Thymus (tissue), 14 donors: ENCODE data around the gene SRRM4. TPM values are rescaled to one million over a fixed set of nuclear protein-coding genes. Genes with fewer than 3 reads are reported as not detected.

ENCODE experiments used
- DNase-seq, 9 donors: peaks; one replicate each; pipeline ENCODE4 v3.0.0-alpha.2; 2013; ENCODE audit warnings: low spot score in 9 of 9, low read depth in 6 of 9, missing footprints in 1 of 9
- H3K27ac ChIP-seq, 2 donors: one replicate each; pipeline ENCODE4 v1.5.1; 2013; ENCODE audit warnings: control low read depth in 1 of 2, low read depth in 1 of 2, low read length in 1 of 2, mild to moderate bottlenecking in 1 of 2, moderate library complexity in 1 of 2
- H3K27me3 ChIP-seq, 2 donors: one replicate each; pipeline ENCODE4 v1.5.1; 2013; ENCODE audit warnings: low read length in 1 of 2; ENCODE audit not compliant: control insufficient read depth in 2 of 2, insufficient read depth in 1 of 2
- H3K36me3 ChIP-seq, 2 donors: one replicate each; pipeline ENCODE4 v1.5.1; 2013; ENCODE audit warnings: low read length in 1 of 2, mild to moderate bottlenecking in 1 of 2, moderate library complexity in 1 of 2; ENCODE audit not compliant: control insufficient read depth in 2 of 2, insufficient read depth in 2 of 2
- H3K4me1 ChIP-seq, 2 donors: one replicate each; pipeline ENCODE4 v1.5.1; 2013; ENCODE audit warnings: low read length in 2 of 2; ENCODE audit not compliant: control insufficient read depth in 2 of 2, insufficient read depth in 2 of 2
- H3K4me3 ChIP-seq, 2 donors: one replicate each; pipeline ENCODE4 v1.5.1; 2013; ENCODE audit warnings: low read length in 2 of 2, control low read depth in 1 of 2, mild to moderate bottlenecking in 1 of 2
- H3K9me3 ChIP-seq, 2 donors: one replicate each; pipeline ENCODE4 v1.5.1; 2013; ENCODE audit warnings: low read length in 1 of 2, mild to moderate bottlenecking in 1 of 2; ENCODE audit not compliant: control insufficient read depth in 2 of 2, insufficient read depth in 1 of 2
- WGBS: extraction: QIAGEN DNeasy Blood & Tissue Kit; methylation state at CpG from one replicate; pipeline ENCODE4 v1.1.7; 2013; 5-methylcytosine and 5-hydroxymethylcytosine counted together
- long read RNA-seq, 10 donors: transcript quantifications; one replicate each; lab custom pipeline, GENCODE V29; 2026
- polyA plus RNA-seq: library from polyadenylated mRNA; stranded (reverse); fragments of 200-250 nt; gene quantifications from one replicate; pipeline ENCODE4 v1.2.3, GENCODE V29; 2013
- total RNA-seq: library from RNA; stranded (reverse); fragments of 120-200 nt; gene quantifications from one replicate; pipeline ENCODE4 v1.2.4, GENCODE V29; 2013
- donor health status: healthy.

The SRRM4 gene, protein sequence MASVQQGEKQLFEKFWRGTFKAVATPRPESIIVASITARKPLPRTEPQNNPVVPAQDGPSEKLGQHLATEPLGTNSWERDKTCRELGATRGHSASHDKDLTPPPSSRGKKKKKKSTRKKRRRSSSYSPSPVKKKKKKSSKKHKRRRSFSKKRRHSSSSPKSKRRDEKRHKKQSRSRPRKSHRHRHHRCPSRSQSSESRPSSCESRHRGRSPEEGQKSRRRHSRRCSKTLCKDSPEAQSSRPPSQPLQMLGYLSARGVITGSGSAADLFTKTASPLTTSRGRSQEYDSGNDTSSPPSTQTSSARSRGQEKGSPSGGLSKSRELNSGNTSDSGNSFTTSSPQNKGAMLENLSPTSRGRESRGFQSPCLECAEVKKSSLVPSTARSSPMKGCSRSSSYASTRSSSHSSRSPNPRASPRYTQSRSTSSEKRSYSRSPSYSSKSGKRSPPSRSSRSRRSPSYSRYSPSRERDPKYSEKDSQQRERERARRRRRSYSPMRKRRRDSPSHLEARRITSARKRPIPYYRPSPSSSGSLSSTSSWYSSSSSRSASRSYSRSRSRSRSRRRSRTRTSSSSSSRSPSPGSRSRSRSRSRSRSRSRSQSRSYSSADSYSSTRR
- total RNA-seq (under 0.01 TPM), polyA plus RNA-seq (0.05 TPM)
- long read RNA-seq, donor 1, result 0 reads
- long read RNA-seq, donor 2, result 0 reads
- long read RNA-seq, donor 3, result 0 reads
- long read RNA-seq, donor 4, result 0 reads
- long read RNA-seq, donor 5, result 0 reads
- long read RNA-seq, donor 6, result 0 reads
- long read RNA-seq, donor 7, result 0 reads
- long read RNA-seq, donor 8, result 0 reads
- long read RNA-seq, donor 9, result 0 reads
- long read RNA-seq, donor 10, result 0 reads

DNA sequence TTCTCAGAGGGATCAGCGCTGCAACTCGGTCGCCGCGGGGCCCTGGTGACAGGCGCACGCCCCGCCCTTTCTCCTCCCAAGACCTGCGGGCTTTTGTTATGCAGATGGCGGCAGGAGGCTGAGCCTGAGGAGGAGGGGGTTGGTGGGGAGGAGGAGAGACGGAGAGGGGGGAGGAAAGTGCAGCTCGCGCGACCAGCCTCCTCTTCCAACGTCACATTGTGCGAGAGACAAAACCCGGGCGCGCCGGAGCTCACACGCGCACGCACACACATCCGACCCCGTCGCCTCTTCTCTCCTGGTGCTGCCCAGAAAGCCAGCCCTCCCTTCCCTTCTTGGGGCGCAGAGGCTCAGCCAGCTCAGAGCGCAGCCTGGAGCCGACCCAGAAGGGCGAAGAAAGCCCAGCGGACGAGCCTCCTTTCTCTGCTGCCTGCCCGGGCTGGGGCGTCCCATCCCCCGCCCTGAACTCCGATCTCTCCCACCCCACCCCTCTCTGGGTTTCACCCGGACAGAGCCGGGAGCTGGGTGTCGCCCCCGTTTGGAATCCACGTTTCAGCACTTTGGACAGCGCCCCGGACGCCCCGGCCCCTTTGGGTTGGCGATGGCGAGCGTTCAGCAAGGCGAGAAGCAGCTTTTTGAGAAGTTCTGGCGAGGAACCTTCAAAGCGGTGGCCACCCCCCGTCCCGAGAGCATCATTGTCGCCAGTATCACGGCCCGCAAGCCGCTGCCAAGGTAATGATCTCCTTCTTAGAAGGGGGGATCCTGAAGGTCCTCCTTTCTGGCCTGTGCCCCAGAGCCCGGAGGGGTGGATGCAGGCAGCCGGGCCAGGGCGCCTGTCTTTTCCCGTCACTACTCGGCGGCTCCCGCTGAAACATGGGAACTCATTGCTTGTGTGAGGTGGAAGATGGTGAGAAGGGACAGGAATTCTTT, at the start of gene SRRM4:
TSS of gene SRRM4 (plus strand) at position 257 of the 927 bp plus-strand sequence. CDS start at position 599, 342 bp downstream.
- Histone ChIP-seq H3K27ac (no peak within 1 kb of the TSS), H3K9me3 (peaks cover 0 to 1% of the 10 kb centered on the region in 2 donors), H3K36me3 (no peaks in the 10 kb centered on the region), H3K27me3 (peaks cover 24 to 33% of the 10 kb centered on the region in 2 donors), H3K4me3 (no peak within 1 kb of the TSS), H3K4me1 (no peaks in the 10 kb centered on the region)
- peak in 3 of 9 donors; percentile 7 to 27 (median 11) for DNase-seq
- WGBS, result 5% methylated on average over 64 of the region's 64 CpGs

DNA sequence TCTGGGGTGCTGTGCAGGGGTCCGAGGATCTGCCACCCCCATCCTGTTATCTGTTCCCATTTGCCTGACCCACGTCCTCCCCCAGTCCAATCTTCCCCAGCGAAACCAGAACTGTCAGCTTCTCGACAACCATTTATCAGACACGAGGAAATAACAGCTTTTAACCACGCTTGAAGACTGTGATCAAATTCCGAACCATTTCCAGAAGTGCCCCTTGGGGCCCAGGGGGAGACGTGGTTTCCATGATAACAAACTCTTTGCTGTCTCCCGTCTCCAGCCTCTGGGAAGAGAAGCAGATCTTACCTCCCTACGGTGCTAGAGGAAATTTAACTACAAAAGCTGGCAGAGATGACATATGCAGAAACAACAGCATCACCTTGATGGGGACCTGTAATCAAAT, 35.1 kb upstream of the SRRM4 start:
- no peaks in the 10 kb centered on the region for H3K36me3 ChIP-seq
- no peaks in the 10 kb centered on the region for H3K4me1 ChIP-seq
- H3K27ac ChIP-seq, result no peak overlapping the region
- no peaks in the 10 kb centered on the region for H3K9me3 ChIP-seq
- H3K27me3 ChIP-seq, result no peaks in the 10 kb centered on the region
- 73% methylated on average over 10 of the region's 10 CpGs for WGBS
- no peak for DNase-seq
- no peak overlapping the region for H3K4me3 ChIP-seq

DNA sequence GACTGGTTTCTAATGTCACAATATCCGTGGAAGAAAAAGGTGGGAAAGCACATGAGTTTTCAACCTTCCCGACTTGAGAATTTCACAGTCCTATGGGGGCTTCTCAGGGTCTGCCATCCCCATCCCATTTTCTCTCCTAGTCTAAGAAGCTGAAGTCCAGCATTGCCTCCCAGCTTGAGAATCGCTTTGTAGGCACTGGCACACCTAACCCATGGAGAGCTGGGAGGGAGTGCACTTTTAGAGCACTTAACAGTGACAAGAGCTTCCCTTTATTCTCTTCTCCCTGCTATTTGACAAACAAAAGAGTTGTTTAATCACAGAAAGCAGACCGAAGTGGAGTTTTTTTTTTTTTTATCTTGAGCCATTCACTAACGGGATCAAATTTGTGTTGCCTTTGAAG, 22.8 kb upstream of the SRRM4 start:
- no peaks in the 10 kb centered on the region for H3K27me3 ChIP-seq
- no peak overlapping the region for H3K27ac ChIP-seq
- no peaks in the 10 kb centered on the region for H3K4me1 ChIP-seq
- 72% methylated on average over 5 of the region's 5 CpGs for WGBS
- H3K36me3 ChIP-seq, result no peaks in the 10 kb centered on the region
- no peaks in the 10 kb centered on the region for H3K9me3 ChIP-seq
- H3K4me3 ChIP-seq, result no peak overlapping the region
- no peak for DNase-seq

DNA sequence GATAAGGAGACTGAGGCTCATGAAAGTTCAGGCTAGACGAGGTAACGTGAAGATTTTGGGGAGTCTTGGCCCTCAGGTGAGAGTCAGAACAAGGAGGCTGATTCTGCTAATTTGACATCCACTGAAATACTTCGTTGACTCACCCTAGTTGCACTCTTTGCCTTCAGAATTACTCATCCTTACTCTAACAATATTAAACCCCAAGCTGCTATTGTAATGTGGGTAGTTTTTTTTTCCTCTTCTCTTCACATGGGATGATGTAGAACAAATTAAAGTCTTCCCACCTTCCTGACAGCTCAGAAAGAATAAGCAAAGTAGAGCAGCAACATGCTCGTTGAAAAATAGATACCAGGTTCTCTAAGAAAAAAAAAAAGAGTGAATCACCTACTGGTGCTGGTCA, 22.0 kb upstream of the SRRM4 start:
- Histone ChIP-seq H3K27me3 (no peaks in the 10 kb centered on the region), H3K36me3 (no peaks in the 10 kb centered on the region), H3K9me3 (no peaks in the 10 kb centered on the region), H3K4me3 (no peak overlapping the region), H3K27ac (no peak overlapping the region), H3K4me1 (no peaks in the 10 kb centered on the region)
- no peak for DNase-seq
- 81% methylated on average over 4 of the region's 4 CpGs for WGBS

DNA sequence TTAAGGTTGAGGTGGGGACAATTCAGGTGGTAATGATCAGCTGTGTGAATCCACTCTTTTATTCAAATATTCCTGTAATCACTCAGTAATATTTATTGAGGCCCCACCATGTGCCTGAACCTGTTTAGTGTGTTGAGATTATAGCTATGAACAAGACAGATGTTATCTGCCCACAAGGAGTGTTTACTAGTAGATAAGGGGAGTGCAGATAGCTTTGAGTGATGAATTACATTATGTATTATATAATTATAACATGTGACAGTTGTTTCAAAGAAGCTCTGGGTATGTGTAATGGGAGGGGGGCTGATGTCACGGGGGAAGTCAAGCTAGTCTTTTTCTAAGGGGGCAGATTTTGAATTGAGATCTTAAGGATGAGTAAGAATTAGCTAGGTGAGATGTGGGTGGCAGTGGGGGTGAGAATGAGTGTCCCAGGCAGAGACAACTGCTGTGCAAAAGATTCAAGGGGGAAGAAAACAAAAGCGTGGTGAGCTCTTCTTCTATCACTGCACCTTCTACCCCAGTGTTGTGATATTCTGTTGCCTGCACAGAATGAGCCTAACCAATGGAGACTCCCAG, 21.3 kb upstream of the SRRM4 start:
- H3K4me1 ChIP-seq, result no peaks in the 10 kb centered on the region
- no peak overlapping the region for H3K4me3 ChIP-seq
- DNase-seq, result no peak
- no peaks in the 10 kb centered on the region for H3K36me3 ChIP-seq
- no peaks in the 10 kb centered on the region for H3K27me3 ChIP-seq
- H3K27ac ChIP-seq, result no peak overlapping the region
- 86% methylated on average over 2 of the region's 2 CpGs for WGBS
- no peaks in the 10 kb centered on the region for H3K9me3 ChIP-seq

DNA sequence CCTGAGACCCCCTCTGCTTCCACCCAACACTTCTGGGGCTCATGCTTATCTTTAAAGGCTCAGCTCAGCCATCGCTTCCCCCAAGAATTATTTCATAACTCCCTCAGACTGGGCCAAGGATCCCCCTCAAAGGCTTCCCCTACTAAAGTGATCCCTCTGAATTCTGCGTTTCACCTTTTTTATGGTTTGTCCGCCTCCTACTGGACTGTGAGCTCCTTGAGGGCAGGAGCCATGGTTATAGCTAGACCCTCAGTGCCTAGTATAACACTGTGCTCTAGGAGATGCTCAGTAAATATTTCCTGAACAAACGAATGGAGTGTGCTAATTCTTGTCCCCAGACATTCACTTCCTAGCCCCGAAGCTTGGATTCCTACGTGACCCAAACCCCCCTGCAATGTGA, 20.5 kb upstream of the SRRM4 start:
- 89% methylated on average over 6 of the region's 6 CpGs for WGBS
- H3K4me3 ChIP-seq, result no peak overlapping the region
- H3K36me3 ChIP-seq, result no peaks in the 10 kb centered on the region
- DNase-seq, result no peak
- no peaks in the 10 kb centered on the region for H3K27me3 ChIP-seq
- H3K27ac ChIP-seq, result no peak overlapping the region
- H3K9me3 ChIP-seq, result no peaks in the 10 kb centered on the region
- H3K4me1 ChIP-seq, result no peaks in the 10 kb centered on the region

DNA sequence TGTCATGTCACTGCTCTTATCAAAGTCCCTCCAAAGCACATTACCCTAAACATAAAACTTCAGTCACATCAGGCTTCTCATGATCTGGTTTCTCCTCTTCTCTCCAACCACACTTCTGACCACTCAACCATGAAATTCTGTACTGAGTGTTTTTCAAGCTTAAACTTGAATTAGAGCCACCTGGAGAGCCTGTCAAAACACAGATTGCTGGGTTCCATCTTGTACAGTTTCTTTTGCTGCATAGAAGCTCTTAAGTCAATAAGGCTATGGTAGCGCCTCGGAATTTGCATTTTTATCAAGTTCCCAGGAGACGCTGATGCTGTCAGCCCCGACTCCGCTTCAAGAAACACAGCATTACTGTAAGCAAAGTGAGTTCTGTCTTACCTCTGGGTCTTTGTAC, 16.4 kb upstream of the SRRM4 start:
- Histone ChIP-seq H3K9me3 (no peaks in the 10 kb centered on the region), H3K27me3 (no peaks in the 10 kb centered on the region), H3K4me3 (no peak overlapping the region), H3K27ac (no peak overlapping the region), H3K36me3 (no peaks in the 10 kb centered on the region), H3K4me1 (no peaks in the 10 kb centered on the region)
- no peak for DNase-seq
- WGBS, result 91% methylated on average over 5 of the region's 5 CpGs

DNA sequence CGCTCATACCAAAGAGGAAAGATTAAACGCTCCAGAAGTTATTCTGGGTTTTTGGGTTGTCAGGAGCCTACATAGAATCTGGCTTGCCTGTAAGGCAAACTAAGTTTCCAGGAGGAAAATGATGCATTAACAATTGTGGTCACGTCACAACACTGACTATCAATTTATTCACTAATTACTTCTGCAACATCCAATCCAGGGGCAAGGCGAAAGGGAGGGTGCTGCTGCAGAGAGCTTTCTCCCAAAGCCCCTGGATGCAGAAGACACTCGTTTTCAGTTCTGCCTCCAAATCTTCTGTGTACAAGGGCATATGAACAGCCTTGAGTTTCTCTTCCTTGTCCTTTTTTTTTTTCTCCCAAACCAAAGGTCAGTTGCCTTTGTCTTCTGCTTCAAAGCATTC, 10.5 kb upstream of the SRRM4 start:
- no peak overlapping the region for H3K27ac ChIP-seq
- no peak overlapping the region for H3K4me3 ChIP-seq
- no peaks in the 10 kb centered on the region for H3K36me3 ChIP-seq
- no peaks in the 10 kb centered on the region for H3K9me3 ChIP-seq
- WGBS, result 77% methylated on average over 5 of the region's 5 CpGs
- no peaks in the 10 kb centered on the region for H3K27me3 ChIP-seq
- no peak for DNase-seq
- H3K4me1 ChIP-seq, result no peaks in the 10 kb centered on the region
